ENCODE data around the gene TRPT1. TPM values are rescaled to one million over a fixed set of nuclear protein-coding genes. Genes with fewer than 3 reads are reported as not detected.

Gene TRPT1
- total RNA-seq, 1 donor from 2014 or later = 34.2 TPM

DNA sequence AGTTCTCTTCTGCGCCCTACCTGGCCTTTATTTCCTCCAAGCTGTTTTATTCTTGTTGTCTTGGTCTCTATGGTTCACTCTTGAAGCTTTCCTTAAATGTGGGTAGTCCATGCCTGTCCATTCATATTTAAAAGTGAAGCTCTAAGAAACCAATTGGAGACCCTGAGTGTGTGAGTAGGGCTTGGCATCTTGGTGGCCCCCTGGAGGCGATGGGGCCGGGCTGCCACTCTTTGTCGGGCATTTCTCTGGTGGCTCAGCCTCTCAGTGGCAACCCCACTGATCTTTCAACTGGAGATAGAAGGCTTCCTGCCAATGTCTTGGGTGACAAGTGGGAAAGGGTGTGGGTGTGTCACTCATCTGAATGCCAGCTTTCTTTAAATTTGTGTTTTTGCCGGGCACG is 9.1 kb downstream of the TRPT1 start:
- Mint-ChIP-seq H3K27ac (no peak overlapping the region), H3K36me3 (peaks cover 8% of the 10 kb centered on the region), H3K4me3 (no peak overlapping the region), H3K9me3 (no peaks in the 10 kb centered on the region), H3K4me1 (ENCODE audit: unreplicated experiment) (no peaks in the 10 kb centered on the region), H3K27me3 (no peaks in the 10 kb centered on the region)
- DNase-seq (ENCODE audit: extremely low spot score, unreplicated experiment) = no peak
- TF ChIP-seq, protein P1, sequence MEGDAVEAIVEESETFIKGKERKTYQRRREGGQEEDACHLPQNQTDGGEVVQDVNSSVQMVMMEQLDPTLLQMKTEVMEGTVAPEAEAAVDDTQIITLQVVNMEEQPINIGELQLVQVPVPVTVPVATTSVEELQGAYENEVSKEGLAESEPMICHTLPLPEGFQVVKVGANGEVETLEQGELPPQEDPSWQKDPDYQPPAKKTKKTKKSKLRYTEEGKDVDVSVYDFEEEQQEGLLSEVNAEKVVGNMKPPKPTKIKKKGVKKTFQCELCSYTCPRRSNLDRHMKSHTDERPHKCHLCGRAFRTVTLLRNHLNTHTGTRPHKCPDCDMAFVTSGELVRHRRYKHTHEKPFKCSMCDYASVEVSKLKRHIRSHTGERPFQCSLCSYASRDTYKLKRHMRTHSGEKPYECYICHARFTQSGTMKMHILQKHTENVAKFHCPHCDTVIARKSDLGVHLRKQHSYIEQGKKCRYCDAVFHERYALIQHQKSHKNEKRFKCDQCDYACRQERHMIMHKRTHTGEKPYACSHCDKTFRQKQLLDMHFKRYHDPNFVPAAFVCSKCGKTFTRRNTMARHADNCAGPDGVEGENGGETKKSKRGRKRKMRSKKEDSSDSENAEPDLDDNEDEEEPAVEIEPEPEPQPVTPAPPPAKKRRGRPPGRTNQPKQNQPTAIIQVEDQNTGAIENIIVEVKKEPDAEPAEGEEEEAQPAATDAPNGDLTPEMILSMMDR (conservative IDR thresholded peaks at IDR 0.05) = no peak

DNA sequence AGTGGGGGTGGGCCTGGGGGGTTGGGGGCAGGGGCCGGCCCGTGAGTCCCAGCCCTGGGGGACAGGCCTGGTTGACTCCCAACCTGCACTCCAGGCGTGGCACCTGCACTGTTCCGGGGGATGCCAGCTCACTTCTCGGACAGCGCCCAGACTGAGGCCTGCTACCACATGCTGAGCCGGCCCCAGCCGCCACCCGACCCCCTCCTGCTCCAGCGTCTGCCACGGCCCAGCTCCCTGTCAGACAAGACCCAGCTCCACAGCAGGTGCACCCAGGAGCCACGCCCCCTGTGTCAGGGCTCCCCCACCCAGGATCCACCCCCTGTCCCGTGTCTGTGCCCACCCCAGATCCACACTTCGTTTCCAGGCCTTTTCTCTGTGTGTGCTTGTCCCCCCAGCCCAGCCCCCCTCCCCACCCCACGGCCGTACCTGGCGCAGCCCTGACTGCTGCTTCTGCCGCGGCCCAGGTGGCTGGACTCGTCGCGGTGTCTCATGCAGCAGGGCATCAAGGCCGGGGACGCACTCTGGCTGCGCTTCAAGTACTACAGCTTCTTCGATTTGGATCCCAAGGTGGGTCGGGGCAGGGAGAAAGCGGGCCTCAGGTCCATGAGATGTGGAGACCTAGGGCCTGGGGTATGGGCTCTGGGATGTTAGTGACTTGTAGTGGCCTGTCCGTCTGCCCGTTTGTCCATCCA is 14.7 kb downstream of the TRPT1 start:
- no peaks in the 10 kb centered on the region for H3K4me1 Mint-ChIP-seq (ENCODE audit: unreplicated experiment)
- peaks cover 8% of the 10 kb centered on the region for H3K36me3 Mint-ChIP-seq

DNA sequence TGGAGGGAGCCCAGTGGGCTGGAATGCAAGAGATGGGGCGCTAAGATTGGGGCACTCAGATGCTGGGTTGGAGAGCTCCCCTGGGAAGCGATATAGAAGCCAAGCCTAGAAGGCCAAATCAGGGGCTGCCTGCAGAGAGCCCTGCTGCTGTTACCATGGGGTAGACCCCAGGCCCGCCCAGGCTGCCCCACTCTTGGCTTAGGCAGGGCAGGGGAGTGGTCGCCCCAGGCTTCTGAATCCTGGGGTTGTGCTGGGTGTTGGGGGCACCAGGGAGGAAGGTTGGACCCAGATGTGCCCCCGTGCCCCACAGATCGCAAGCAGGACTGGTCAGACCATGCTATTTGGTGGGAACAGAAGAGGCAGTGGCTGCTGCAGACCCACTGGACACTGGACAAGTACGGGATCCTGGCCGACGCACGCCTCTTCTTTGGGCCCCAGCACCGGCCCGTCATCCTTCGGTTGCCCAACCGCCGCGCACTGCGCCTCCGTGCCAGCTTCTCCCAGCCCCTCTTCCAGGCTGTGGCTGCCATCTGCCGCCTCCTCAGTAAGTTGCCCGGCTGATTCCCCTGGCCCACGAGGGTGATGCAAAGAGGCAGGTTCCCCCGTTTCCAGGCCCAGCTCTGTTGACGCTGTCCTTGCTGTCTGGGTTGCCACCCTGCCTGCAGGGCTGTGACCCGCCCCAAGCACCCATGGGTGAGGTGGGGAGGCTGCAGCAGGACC is 15.5 kb downstream of the TRPT1 start:
- no peak overlapping the region for H3K27ac Mint-ChIP-seq
- no peaks in the 10 kb centered on the region for H3K4me1 Mint-ChIP-seq (ENCODE audit: unreplicated experiment)
- H3K36me3 Mint-ChIP-seq = peaks cover 8% of the 10 kb centered on the region
- H3K4me3 Mint-ChIP-seq = no peak overlapping the region
- no peaks in the 10 kb centered on the region for H3K9me3 Mint-ChIP-seq
- TF ChIP-seq, protein P1 (conservative IDR thresholded peaks at IDR 0.05) = no peak
- H3K27me3 Mint-ChIP-seq = no peaks in the 10 kb centered on the region
- no peak for DNase-seq (ENCODE audit: extremely low spot score, unreplicated experiment)

More for the DNA sequence above, 14.7 kb downstream of the TRPT1 start:
- Mint-ChIP-seq H3K27me3 (no peaks in the 10 kb centered on the region), H3K27ac (no peak overlapping the region), H3K4me3 (no peak overlapping the region), H3K9me3 (no peaks in the 10 kb centered on the region)
- TF ChIP-seq, protein P1 (conservative IDR thresholded peaks at IDR 0.05) = no peak
- DNase-seq (ENCODE audit: extremely low spot score, unreplicated experiment) = no peak

DNA sequence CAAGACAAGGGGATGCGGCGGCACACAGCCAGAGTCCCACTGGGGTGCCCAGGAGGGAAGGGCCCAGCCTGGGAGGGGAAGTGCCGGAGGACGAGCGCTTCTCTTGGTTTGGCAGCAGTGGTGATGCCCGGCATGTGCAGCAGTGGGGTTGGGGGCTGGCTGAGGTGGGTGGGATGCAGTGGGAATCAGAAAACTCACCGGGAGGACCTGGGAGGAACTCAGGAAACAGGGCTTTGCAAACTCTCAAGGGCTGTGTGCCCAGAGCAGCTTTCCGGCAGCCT is 16.5 kb downstream of the TRPT1 start:
- TF ChIP-seq, protein P1 (conservative IDR thresholded peaks at IDR 0.05) = no peak
- H3K9me3 Mint-ChIP-seq = no peaks in the 10 kb centered on the region
- no peak overlapping the region for H3K27ac Mint-ChIP-seq
- peaks cover 3% of the 10 kb centered on the region for H3K4me1 Mint-ChIP-seq (ENCODE audit: unreplicated experiment)
- no peak for DNase-seq (ENCODE audit: extremely low spot score, unreplicated experiment)
- H3K4me3 Mint-ChIP-seq = no peak overlapping the region
- H3K36me3 Mint-ChIP-seq = peaks cover 7% of the 10 kb centered on the region
- no peaks in the 10 kb centered on the region for H3K27me3 Mint-ChIP-seq

DNA sequence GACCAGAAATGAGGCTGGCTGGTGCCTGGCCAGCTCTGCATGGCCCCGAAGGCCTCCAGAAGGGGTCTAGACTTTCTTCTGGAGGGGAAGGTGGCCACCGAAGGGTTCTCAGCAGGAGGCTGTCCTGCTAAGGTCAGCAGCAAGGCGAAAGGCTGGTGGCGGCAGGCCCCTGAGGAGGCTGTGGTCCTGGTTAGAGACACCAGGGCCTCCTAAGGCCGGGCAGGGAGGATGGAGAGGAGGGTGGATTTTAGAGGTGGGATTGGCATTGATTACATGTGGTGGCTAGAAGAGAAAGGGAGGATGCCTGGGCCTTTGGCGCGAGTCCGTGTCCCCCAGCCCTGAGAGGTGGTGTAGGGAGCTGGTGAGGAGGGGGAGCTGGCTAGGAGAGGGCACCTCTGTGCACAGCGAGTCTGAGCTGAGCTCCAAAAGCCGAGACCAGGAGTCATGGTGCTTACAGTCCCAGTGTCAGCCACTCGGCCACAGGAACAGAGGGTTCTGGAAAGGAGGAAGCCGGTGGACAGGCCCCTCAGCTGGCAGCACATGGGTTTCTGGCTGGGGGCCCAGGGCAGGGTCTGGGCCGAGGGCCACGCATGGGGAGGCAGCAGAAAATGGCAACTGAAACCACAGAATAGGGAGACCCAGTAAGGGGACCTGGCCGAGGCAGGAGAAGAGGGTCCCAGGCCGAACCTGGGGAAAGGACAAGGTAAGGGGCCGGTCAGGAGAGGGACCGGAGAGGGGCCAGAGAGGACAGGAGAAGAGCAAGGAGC is 17.0 kb downstream of the TRPT1 start:
- Mint-ChIP-seq H3K27me3 (no peaks in the 10 kb centered on the region), H3K27ac (no peak overlapping the region), H3K36me3 (peaks cover 12% of the 10 kb centered on the region), H3K4me1 (ENCODE audit: unreplicated experiment) (peaks cover 9% of the 10 kb centered on the region), H3K9me3 (no peaks in the 10 kb centered on the region), H3K4me3 (no peak overlapping the region)
- DNase-seq (ENCODE audit: extremely low spot score, unreplicated experiment) = no peak
- TF ChIP-seq, protein P1 (conservative IDR thresholded peaks at IDR 0.05) = no peak

Measured in type B pancreatic cell (in vitro differentiated cells).